HEK293 (cell line): ENCODE measurements around the gene PPP1R36.

Experiments used
- CTCF ChIA-PET: fragments of 350-600 bp; formaldehyde crosslinking; extraction: SDS; loops from one replicate; lab custom pipeline; 2021; ENCODE audit warnings: antibody characterized with exemption; lab: Yijun Ruan, JAX
- POLR2A ChIA-PET: fragments of 300-600 bp; formaldehyde crosslinking; extraction: SDS; loops from one replicate; lab custom pipeline; 2020; ENCODE audit warnings: antibody characterized with exemption, inconsistent platforms; lab: Yijun Ruan, JAX
- H3K27ac ChIP-seq: fragments of 200-500 bp; sonication (Bioruptor generic); 2 replicates; pipeline ENCODE4 v1.5.1; 2014; ENCODE audit warnings: low read depth, low read length, control low read depth, inconsistent platforms; ENCODE audit errors: extremely low read depth
- H3K36me3 ChIP-seq, 2 experiments: fragments of 200-500 bp in 1 of 2; sonication (Bioruptor generic) in 1 of 2; 1 replicate in 1 of 2; 2 replicates in 1 of 2; pipeline ENCODE4 v1.5.1; 2014 to 2017; ENCODE audit warnings: inconsistent platforms in 2 of 2, low read length in 2 of 2; ENCODE audit not compliant: control insufficient read depth in 2 of 2, insufficient read depth in 1 of 2
- H3K4me1 ChIP-seq: fragments of 200-500 bp; sonication (Bioruptor generic); 2 replicates; pipeline ENCODE4 v1.5.1; 2014; ENCODE audit warnings: mild to moderate bottlenecking, low read length, inconsistent platforms; ENCODE audit not compliant: control insufficient read depth, insufficient read depth
- H3K4me3 ChIP-seq: 2 replicates; pipeline ENCODE4 v1.5.1; 2011; ENCODE audit warnings: low read depth, mild to moderate bottlenecking, control low read depth, low read length, moderate library complexity
- H3K9me3 ChIP-seq: fragments of 200-500 bp; sonication (Bioruptor generic); 2 replicates; pipeline ENCODE4 v1.5.1; 2014; ENCODE audit warnings: low read depth, low read length, inconsistent platforms; ENCODE audit not compliant: control insufficient read depth, insufficient read depth
- MYNN ChIP-seq: fragments of 450-650 bp; formaldehyde crosslinking; IDR thresholded peaks from 2 replicates; pipeline ENCODE4 v1.5.1; 2016; ENCODE audit warnings: missing biosample characterization, missing genetic modification characterization, borderline replicate concordance
- SCRT2 ChIP-seq: fragments of 450-650 bp; formaldehyde crosslinking; IDR thresholded peaks from 2 replicates; pipeline ENCODE4 v1.5.1; 2016; ENCODE audit warnings: missing biosample characterization, missing genetic modification characterization
- ZNF223 ChIP-seq: fragments of 450-650 bp; formaldehyde crosslinking; IDR thresholded peaks from 2 replicates; pipeline ENCODE4 v1.5.1; 2016; ENCODE audit warnings: missing biosample characterization, missing genetic modification characterization
- ZNF391 ChIP-seq: fragments of 450-650 bp; formaldehyde crosslinking; IDR thresholded peaks from 2 replicates; pipeline ENCODE4 v1.5.1; 2016; ENCODE audit warnings: low read depth, missing biosample characterization, missing genetic modification characterization, borderline replicate concordance
- ZNF623 ChIP-seq: fragments of 450-650 bp; formaldehyde crosslinking; IDR thresholded peaks from 2 replicates; pipeline ENCODE4 v1.5.1; 2016; ENCODE audit warnings: missing biosample characterization, missing genetic modification characterization
- ZNF654 ChIP-seq: fragments of 450-650 bp; formaldehyde crosslinking; IDR thresholded peaks from 2 replicates; pipeline ENCODE4 v1.5.1; 2016; ENCODE audit warnings: low read depth, missing biosample characterization, missing genetic modification characterization
- ZNF664 ChIP-seq: fragments of 450-650 bp; formaldehyde crosslinking; IDR thresholded peaks from 2 replicates; pipeline ENCODE4 v1.5.1; 2016; ENCODE audit warnings: missing biosample characterization, missing genetic modification characterization
- ZSCAN18 ChIP-seq: fragments of 450-650 bp; formaldehyde crosslinking; IDR thresholded peaks from 2 replicates; pipeline ENCODE4 v1.5.1; 2016; ENCODE audit warnings: missing biosample characterization, missing genetic modification characterization
- TF ChIP-seq, protein P1 (sequence below): fragments of 450-650 bp; formaldehyde crosslinking; IDR thresholded peaks from 2 replicates; pipeline ENCODE4 v1.5.1; 2016; ENCODE audit warnings: missing biosample characterization, missing genetic modification characterization
- TF ChIP-seq, protein P2 (sequence below): fragments of 450-650 bp; formaldehyde crosslinking; optimal IDR thresholded peaks from 2 replicates; pipeline ENCODE3; 2016; ENCODE audit warnings: missing biosample characterization, mild to moderate bottlenecking, missing genetic modification characterization
- TF ChIP-seq, protein P3 (sequence below): fragments of 450-650 bp; IDR thresholded peaks from 2 replicates; pipeline ENCODE4 v1.5.1; 2018; ENCODE audit warnings: missing biosample characterization, mild to moderate bottlenecking, missing genetic modification characterization

Gene PPP1R36

GRCh38 chr14:64636208-64636979 lies 86.6 kb downstream of the PPP1R36 start (continued):
- no peak for TF ChIP-seq ZNF623 (tag by site-specific recombination)
- TF ChIP-seq, protein P1, sequence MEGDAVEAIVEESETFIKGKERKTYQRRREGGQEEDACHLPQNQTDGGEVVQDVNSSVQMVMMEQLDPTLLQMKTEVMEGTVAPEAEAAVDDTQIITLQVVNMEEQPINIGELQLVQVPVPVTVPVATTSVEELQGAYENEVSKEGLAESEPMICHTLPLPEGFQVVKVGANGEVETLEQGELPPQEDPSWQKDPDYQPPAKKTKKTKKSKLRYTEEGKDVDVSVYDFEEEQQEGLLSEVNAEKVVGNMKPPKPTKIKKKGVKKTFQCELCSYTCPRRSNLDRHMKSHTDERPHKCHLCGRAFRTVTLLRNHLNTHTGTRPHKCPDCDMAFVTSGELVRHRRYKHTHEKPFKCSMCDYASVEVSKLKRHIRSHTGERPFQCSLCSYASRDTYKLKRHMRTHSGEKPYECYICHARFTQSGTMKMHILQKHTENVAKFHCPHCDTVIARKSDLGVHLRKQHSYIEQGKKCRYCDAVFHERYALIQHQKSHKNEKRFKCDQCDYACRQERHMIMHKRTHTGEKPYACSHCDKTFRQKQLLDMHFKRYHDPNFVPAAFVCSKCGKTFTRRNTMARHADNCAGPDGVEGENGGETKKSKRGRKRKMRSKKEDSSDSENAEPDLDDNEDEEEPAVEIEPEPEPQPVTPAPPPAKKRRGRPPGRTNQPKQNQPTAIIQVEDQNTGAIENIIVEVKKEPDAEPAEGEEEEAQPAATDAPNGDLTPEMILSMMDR (tag by site-specific recombination): peak; percentile 57
- TF ChIP-seq ZNF223 (tag by site-specific recombination): no peak
- peak; percentile 93 for TF ChIP-seq SCRT2 (tag by site-specific recombination)
- peak; percentile 75 for TF ChIP-seq ZNF654 (tag by site-specific recombination)
- no peak for TF ChIP-seq MYNN (tag by site-specific recombination)
- TF ChIP-seq, all 188 proteins: peak for 6

DNA sequence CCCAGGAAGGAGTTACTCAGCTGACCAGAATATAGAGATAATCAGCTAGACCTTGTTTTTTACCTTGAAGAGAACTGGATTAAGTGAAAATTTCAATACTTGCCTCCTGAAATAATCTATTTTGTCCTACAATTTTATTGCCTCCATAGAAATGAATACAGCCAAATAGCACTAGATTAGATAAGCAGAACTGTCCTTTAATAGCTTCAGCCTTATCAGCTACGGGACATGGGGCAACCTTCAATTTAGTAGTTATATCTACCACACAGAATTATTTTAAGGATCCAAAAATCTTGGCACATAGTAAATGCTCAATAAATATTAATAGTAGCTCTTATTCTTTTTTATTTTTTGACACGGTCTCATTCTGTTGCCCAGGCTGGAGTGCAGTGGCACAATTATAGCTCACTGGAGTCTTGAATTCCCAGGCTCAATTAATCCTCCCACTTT lies 87.2 kb downstream of the PPP1R36 start:
- ChIA-PET CTCF (interaction anchor here (0.6 to 2.7 kb wide), 55 partner anchors 9 to 399 kb away, joined by 3 to 22 read pairs (median 4); partner anchors contain the start of genes HSPA2, MTHFD1 and ZBTB1), POLR2A (interaction anchor here (0.6 to 3.0 kb wide), 4 partner anchors 13 to 796 kb away, joined by 3 to 40 read pairs (median 4); partner anchors contain the start of genes HSPA2 and ZBTB1)
- no peak overlapping the region for H3K4me3 ChIP-seq
- no peaks in the 10 kb centered on the region for H3K4me1 ChIP-seq
- no peaks in the 10 kb centered on the region for H3K36me3 ChIP-seq
- no peaks in the 10 kb centered on the region for H3K9me3 ChIP-seq
- no peak for TF ChIP-seq ZSCAN18 (tag by site-specific recombination)
- TF ChIP-seq ZNF664 (tag by site-specific recombination): peak; percentile 70
- TF ChIP-seq, protein P2, sequence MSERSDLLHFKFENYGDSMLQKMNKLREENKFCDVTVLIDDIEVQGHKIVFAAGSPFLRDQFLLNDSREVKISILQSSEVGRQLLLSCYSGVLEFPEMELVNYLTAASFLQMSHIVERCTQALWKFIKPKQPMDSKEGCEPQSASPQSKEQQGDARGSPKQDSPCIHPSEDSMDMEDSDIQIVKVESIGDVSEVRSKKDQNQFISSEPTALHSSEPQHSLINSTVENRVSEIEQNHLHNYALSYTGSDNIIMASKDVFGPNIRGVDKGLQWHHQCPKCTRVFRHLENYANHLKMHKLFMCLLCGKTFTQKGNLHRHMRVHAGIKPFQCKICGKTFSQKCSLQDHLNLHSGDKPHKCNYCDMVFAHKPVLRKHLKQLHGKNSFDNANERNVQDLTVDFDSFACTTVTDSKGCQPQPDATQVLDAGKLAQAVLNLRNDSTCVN (tag by site-specific recombination): no peak
- no peak overlapping the region for H3K27ac ChIP-seq

DNA sequence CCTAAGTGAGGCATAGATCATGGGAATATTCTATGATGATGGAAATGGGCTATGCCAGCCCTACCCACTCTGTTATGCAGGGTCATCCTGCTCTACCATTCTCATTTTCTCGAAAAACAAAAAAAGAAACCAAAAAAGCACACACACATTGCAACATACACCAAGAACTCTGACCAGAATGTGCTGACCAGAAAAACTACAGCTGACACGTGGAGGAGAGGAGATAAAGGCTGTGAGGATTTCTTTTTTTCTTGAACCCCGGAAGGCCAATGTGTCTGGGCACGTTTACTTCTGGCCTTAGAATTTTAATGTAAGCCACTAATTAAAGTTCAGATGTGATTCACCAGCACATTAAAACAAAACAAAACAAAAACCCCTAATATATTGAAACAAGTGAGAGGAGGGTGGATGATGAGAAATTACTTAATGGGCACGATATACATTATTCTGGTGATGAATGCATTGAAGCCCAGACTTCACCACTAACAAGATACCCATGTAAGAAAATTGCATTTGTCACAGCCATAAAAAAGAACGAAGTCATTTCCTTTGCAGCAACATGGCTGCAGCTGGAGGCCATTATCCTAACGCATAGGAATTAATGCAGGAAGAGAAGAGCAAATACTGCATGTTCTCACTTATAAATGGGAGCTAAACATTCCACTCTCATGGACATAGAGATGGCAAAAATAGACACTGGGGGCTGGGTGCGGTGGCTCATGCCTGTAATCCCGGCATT lies 88.1 kb downstream of the PPP1R36 start:
- CTCF ChIA-PET: interaction anchor here (0.6 to 2.7 kb wide), 15 partner anchors 13 to 299 kb away, joined by 3 to 14 read pairs (median 5); no protein-coding TSS in a partner anchor
- POLR2A ChIA-PET: interaction anchor here (3.0 kb wide), 1 partner anchor 96 kb away, joined by 40 read pairs; the partner anchor contains the start of gene HSPA2
- H3K4me3 ChIP-seq: no peak overlapping the region
- no peaks in the 10 kb centered on the region for H3K36me3 ChIP-seq
- no peaks in the 10 kb centered on the region for H3K4me1 ChIP-seq
- H3K27ac ChIP-seq: no peak overlapping the region
- TF ChIP-seq ZNF391 (tag by site-specific recombination): no peak
- TF ChIP-seq, protein P3, sequence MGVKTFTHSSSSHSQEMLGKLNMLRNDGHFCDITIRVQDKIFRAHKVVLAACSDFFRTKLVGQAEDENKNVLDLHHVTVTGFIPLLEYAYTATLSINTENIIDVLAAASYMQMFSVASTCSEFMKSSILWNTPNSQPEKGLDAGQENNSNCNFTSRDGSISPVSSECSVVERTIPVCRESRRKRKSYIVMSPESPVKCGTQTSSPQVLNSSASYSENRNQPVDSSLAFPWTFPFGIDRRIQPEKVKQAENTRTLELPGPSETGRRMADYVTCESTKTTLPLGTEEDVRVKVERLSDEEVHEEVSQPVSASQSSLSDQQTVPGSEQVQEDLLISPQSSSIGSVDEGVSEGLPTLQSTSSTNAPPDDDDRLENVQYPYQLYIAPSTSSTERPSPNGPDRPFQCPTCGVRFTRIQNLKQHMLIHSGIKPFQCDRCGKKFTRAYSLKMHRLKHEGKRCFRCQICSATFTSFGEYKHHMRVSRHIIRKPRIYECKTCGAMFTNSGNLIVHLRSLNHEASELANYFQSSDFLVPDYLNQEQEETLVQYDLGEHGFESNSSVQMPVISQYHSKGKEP (tag by site-specific recombination): peak; percentile 68
- no peaks in the 10 kb centered on the region for H3K9me3 ChIP-seq
